Adrenal gland (tissue), 12 donors: Measurements from ENCODE around the gene ROCK2. TPM values are rescaled to one million over a fixed set of nuclear protein-coding genes. Genes with fewer than 3 reads are reported as not detected.

Source experiments
- DNase-seq, 7 donors: peaks; one replicate each; pipeline ENCODE4 v3.0.0-alpha.2; 2019 to 2020
- H3K27ac ChIP-seq, 5 donors: fragments of 200-600 bp; sonication (generic) in 4 of 5; 1 replicate in 3 of 5; 2 replicates in 2 of 5; pipeline versions ENCODE4 v1.5.1 to v1.8.0; 2016 to 2020; ENCODE audit warnings: mild to moderate bottlenecking in 1 of 5
- H3K27me3 ChIP-seq: fragments of 200-600 bp; 2 replicates; pipeline ENCODE4 v1.8.0; 2021
- H3K36me3 ChIP-seq, 2 donors: fragments of 200-600 bp; replicated peaks in 1 of 2; 1 replicate in 1 of 2; 2 replicates in 1 of 2; pipeline versions ENCODE4 v1.5.1 to v1.8.0; 2018 to 2022
- H3K4me1 ChIP-seq, 2 donors: fragments of 200-600 bp; replicated peaks in 1 of 2; 1 replicate in 1 of 2; 2 replicates in 1 of 2; pipeline versions ENCODE4 v1.5.1 to v1.8.0; 2018 to 2021
- H3K4me3 ChIP-seq, 4 donors: fragments of 200-600 bp; sonication (generic) in 3 of 4; one replicate each; pipeline ENCODE4 v1.5.1; 2016 to 2018
- H3K9me3 ChIP-seq, 3 donors: fragments of 200-600 bp; sonication (generic) in 1 of 3; replicated peaks in 1 of 3; 1 replicate in 2 of 3; 2 replicates in 1 of 3; pipeline versions ENCODE4 v1.5.1 to v1.8.0; 2016 to 2021
- POLR2A ChIP-seq, 2 donors: fragments of 450-650 bp; IDR thresholded peaks; one replicate each; pipeline ENCODE4 v1.6.1; 2017; ENCODE audit warnings: antibody characterized with exemption in 2 of 2, mild to moderate bottlenecking in 2 of 2, moderate library complexity in 1 of 2
- WGBS, 4 donors: extraction: QIAGEN DNeasy Blood & Tissue Kit in 2 of 4; methylation state at CpG; one replicate each; pipeline versions ENCODE4 v1.1.5 to v1.1.7; 2013 to 2017; 5-methylcytosine and 5-hydroxymethylcytosine counted together
- intact Hi-C, 2 donors: fragments of 100-400 bp; cut with DNase I; formaldehyde crosslinking; loops; one replicate each; pipeline versions ENCODE4 v1.14.1 to v1.15.0; 2022 to 2023
- polyA plus RNA-seq, 3 donors: library from polyadenylated mRNA; stranded (reverse); fragments of 200-250 nt in 2 of 3; fragments of 350-450 nt in 1 of 3; fragmentation: Illumina TruSeq in 1 of 3; extraction: RNeasy Lipid Tissue Mini Kit (QIAGEN cat#74804) in 1 of 3; gene quantifications; one replicate each; pipeline ENCODE4 v1.2.3, GENCODE V29; 2013 to 2014
- total RNA-seq, 9 donors: library from RNA; depleted of rRNA in 4 of 9; stranded (reverse); fragments of >200 nt in 4 of 9; fragments of 120-200 nt in 1 of 9; fragmentation: NEBNext Ultra II Directional in 1 of 9; extraction: Animal tissue kit (Norgen Biotek cat#: 25700) in 1 of 9; gene quantifications; one replicate each; pipeline versions ENCODE4 v1.1.0 to v1.2.4, GENCODE V29; 2013 to 2023
- TF ChIP-seq, protein P1 (sequence below), 6 experiments: fragments of 450-650 bp in 4 of 6; fragments of 200-600 bp in 2 of 6; sonication (generic) in 1 of 6; IDR thresholded peaks; 1 replicate in 5 of 6; 2 replicates in 1 of 6; pipeline versions ENCODE4 v1.5.1 to v1.8.0; 2016 to 2021; ENCODE audit warnings: antibody characterized with exemption in 6 of 6, mild to moderate bottlenecking in 2 of 6, moderate library complexity in 1 of 6
- donor health status: healthy with polysubstance abuse.
- donor health status: Bipolar disorder and iron deficiency.
- donor health status: DM: yes; HTN: yes; CAD: no.
- donor health status: DM: no; HTN: no; CAD: no.
- donor health status: DM: no; HTN: no; CAD: no.
- donor health status: DM: yes; HTN: yes; CAD: no.

ROCK2 gene
- total and polyA plus RNA-seq, 12 donors: 5.0 to 46.6 (median 26.2) TPM

GRCh38 chr2:11286749-11287148 lies 57.7 kb downstream of the ROCK2 start:
- Histone ChIP-seq H3K9me3 (no peaks in the 10 kb centered on the region), H3K27me3 (no peaks in the 10 kb centered on the region), H3K27ac (no peak overlapping the region), H3K4me1 (peaks cover 0 to 35% of the 10 kb centered on the region in 2 donors), H3K36me3 (no peaks in the 10 kb centered on the region), H3K4me3 (no peak overlapping the region)
- intact Hi-C loops: no loop called here
- DNase-seq: peak in 2 of 7 donors; percentile 7 to 26
- 71 to 93% (median 88%) methylated on average over 1 of the region's 1 CpG for WGBS, 4 donors
- TF ChIP-seq POLR2A (IDR thresholded peaks at IDR 0.05): no peak
- TF ChIP-seq, protein P1, sequence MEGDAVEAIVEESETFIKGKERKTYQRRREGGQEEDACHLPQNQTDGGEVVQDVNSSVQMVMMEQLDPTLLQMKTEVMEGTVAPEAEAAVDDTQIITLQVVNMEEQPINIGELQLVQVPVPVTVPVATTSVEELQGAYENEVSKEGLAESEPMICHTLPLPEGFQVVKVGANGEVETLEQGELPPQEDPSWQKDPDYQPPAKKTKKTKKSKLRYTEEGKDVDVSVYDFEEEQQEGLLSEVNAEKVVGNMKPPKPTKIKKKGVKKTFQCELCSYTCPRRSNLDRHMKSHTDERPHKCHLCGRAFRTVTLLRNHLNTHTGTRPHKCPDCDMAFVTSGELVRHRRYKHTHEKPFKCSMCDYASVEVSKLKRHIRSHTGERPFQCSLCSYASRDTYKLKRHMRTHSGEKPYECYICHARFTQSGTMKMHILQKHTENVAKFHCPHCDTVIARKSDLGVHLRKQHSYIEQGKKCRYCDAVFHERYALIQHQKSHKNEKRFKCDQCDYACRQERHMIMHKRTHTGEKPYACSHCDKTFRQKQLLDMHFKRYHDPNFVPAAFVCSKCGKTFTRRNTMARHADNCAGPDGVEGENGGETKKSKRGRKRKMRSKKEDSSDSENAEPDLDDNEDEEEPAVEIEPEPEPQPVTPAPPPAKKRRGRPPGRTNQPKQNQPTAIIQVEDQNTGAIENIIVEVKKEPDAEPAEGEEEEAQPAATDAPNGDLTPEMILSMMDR (IDR thresholded peaks at IDR 0.05): no peak

GRCh38 chr2:11286323-11286722 lies 58.1 kb downstream of the ROCK2 start:
- no peak for DNase-seq
- H3K27me3 ChIP-seq: no peaks in the 10 kb centered on the region
- peaks cover 0 to 35% of the 10 kb centered on the region in 2 donors for H3K4me1 ChIP-seq
- H3K27ac ChIP-seq: no peak overlapping the region
- intact Hi-C loops: no loop called here
- no peak overlapping the region for H3K4me3 ChIP-seq
- no peaks in the 10 kb centered on the region for H3K9me3 ChIP-seq
- no peaks in the 10 kb centered on the region for H3K36me3 ChIP-seq
- TF ChIP-seq, protein P1 (IDR thresholded peaks at IDR 0.05): no peak
- TF ChIP-seq POLR2A (IDR thresholded peaks at IDR 0.05): no peak

DNA sequence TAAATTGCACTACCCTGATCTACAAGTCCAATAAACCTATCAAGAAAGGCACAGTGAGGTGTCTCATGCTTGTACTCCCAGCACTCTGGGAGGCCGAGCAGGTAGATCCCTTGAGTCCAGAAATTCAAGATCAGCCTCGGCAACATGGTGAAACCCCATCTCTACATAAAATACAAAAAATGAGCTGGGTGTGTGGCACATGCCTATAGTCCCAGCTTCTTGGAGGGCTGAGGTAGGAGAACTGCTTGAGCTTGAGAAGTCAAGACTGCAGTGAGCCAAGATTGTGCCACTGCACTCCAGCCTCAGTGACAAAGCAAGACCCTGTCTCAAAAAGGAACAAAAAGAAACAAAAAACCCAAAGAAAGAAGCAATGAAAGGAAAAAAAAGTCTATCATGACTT lies 58.9 kb downstream of the ROCK2 start:
- WGBS, 4 donors: 95 to 100% (median 98%) methylated on average over 2 of the region's 2 CpGs
- peaks cover 0 to 35% of the 10 kb centered on the region in 2 donors for H3K4me1 ChIP-seq
- no peak for DNase-seq
- intact Hi-C loops: no loop called here
- H3K9me3 ChIP-seq: no peaks in the 10 kb centered on the region
- H3K27ac ChIP-seq: no peak overlapping the region
- H3K4me3 ChIP-seq: no peak overlapping the region
- no peaks in the 10 kb centered on the region for H3K36me3 ChIP-seq
- TF ChIP-seq, protein P1 (IDR thresholded peaks at IDR 0.05): no peak
- no peak for TF ChIP-seq POLR2A (IDR thresholded peaks at IDR 0.05)
- no peaks in the 10 kb centered on the region for H3K27me3 ChIP-seq

DNA sequence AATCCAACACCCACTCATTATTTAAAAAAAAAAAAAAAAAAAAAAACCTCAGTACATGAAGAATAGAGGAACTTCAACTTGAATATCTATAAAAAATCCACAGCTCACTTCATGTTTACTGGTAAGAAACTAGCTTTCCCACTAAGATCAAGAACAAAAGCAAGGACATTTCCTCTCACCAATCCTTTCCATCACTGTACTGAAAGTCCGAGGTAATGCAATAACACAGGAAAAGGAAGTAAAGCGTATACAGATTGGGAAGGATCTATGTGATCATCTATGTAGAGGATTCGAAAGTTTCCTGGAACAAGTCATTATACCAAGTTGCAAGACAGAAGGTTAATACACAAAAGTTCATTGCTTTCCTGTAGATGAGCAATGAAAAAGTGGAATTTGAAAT lies 63.2 kb downstream of the ROCK2 start:
- DNase-seq: no peak
- TF ChIP-seq POLR2A (IDR thresholded peaks at IDR 0.05): no peak
- TF ChIP-seq, protein P1 (IDR thresholded peaks at IDR 0.05): no peak
- peaks cover 0 to under 1% of the 10 kb centered on the region in 2 donors for H3K4me1 ChIP-seq
- no peaks in the 10 kb centered on the region for H3K9me3 ChIP-seq
- H3K27ac ChIP-seq: no peak overlapping the region
- no peak overlapping the region for H3K4me3 ChIP-seq
- no peaks in the 10 kb centered on the region for H3K27me3 ChIP-seq
- H3K36me3 ChIP-seq: no peaks in the 10 kb centered on the region
- intact Hi-C loops: no loop called here
- 60 to 72% (median 67%) methylated on average over 3 of the region's 3 CpGs for WGBS, 4 donors
